ENCODE data around the gene NWD2.

The NWD2 gene

DNA sequence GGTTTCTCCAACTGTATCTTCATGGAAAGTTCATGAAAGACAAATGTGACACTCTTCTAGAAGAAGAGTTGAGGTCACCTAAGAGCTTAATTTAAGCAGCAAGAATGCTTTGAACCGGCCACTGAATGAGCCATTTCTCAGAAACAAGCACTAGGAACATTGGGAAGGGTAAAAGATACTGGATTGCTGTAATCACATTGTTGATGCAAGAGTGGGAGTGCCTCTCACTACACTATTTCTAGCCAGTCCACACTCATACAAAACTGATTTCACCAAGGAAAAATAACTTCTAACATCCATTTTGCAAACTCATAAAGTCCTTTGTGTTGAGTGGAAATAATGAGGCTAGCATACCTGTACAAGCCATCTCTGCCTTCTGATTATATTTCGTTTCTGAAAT lies 221.3 kb downstream of the NWD2 start (continued):
- TF ChIP-seq, protein P1, sequence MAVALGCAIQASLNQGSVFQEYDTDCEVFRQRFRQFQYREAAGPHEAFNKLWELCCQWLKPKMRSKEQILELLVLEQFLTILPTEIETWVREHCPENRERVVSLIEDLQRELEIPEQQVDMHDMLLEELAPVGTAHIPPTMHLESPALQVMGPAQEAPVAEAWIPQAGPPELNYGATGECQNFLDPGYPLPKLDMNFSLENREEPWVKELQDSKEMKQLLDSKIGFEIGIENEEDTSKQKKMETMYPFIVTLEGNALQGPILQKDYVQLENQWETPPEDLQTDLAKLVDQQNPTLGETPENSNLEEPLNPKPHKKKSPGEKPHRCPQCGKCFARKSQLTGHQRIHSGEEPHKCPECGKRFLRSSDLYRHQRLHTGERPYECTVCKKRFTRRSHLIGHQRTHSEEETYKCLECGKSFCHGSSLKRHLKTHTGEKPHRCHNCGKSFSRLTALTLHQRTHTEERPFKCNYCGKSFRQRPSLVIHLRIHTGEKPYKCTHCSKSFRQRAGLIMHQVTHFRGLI (tag by site-specific recombination; IDR thresholded peaks at IDR 0.05) = no peak
- no peak for TF ChIP-seq ZBTB10 (tag by site-specific recombination; IDR thresholded peaks at IDR 0.05)

DNA sequence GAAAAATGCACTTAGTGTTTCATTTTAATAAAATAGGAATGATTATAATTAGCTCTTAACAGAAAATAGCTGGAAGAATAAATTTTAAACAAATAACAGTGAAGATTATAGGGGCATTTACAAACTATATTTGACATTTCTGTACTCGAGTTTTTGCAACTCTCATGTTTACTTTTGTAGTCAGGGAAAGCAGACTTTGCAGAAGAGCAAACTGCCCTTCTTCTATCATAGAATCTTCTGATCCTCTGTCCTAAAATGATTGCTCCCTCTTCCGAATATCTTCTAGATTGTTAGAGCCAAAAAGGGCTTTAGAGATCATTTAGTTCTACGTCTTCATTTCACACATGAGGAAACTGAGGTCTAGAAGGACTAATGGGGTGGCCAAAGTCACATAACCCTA lies 222.7 kb downstream of the NWD2 start:
- TF ChIP-seq ZNF202 (tag by site-specific recombination; IDR thresholded peaks at IDR 0.05; ENCODE audit: borderline replicate concordance) = no peak
- TF ChIP-seq ZNF146 (tag by site-specific recombination; IDR thresholded peaks at IDR 0.05) = no peak
- no peak for TF ChIP-seq ZNF654 (tag by site-specific recombination; IDR thresholded peaks at IDR 0.05; ENCODE audit: low read depth)
- TF ChIP-seq ZNF174 (tag by site-specific recombination; IDR thresholded peaks at IDR 0.05) = no peak
- TF ChIP-seq EGR2 (tag by site-specific recombination; IDR thresholded peaks at IDR 0.05; ENCODE audit: low read depth) = no peak
- ChIA-PET CTCF (no interaction called here), POLR2A (no interaction called here)
- H3K4me1 ChIP-seq (ENCODE audit: control insufficient read depth, insufficient read depth, low read length) = no peaks in the 10 kb centered on the region
- H3K4me3 ChIP-seq (ENCODE audit: low read depth, low read length) = no peak overlapping the region
- H3K27ac ChIP-seq (ENCODE audit: extremely low read depth, low read depth, low read length) = no peak overlapping the region
- H3K9me3 ChIP-seq (ENCODE audit: control insufficient read depth, insufficient read depth, low read depth, low read length) = no peaks in the 10 kb centered on the region
- H3K36me3 ChIP-seq (ENCODE audit: control insufficient read depth in 2 of 2, insufficient read depth in 1 of 2, low read length in 2 of 2) = no peaks in the 10 kb centered on the region

- no peaks in the 10 kb centered on the region for H3K4me1 ChIP-seq (ENCODE audit: control insufficient read depth, insufficient read depth, low read length)
- ChIA-PET CTCF (no interaction called here), POLR2A (no interaction called here)
- H3K4me3 ChIP-seq (ENCODE audit: low read depth, low read length) = no peak overlapping the region
- H3K9me3 ChIP-seq (ENCODE audit: control insufficient read depth, insufficient read depth, low read depth, low read length) = no peaks in the 10 kb centered on the region
- H3K27ac ChIP-seq (ENCODE audit: extremely low read depth, low read depth, low read length) = no peak overlapping the region
- no peak for TF ChIP-seq ZNF175 (tag by site-specific recombination; IDR thresholded peaks at IDR 0.05)
- no peak for TF ChIP-seq ZNF626 (tag by site-specific recombination; IDR thresholded peaks at IDR 0.05)
- TF ChIP-seq SP7 (tag by site-specific recombination; IDR thresholded peaks at IDR 0.05) = no peak
- TF ChIP-seq ZNF239 (tag by site-specific recombination; IDR thresholded peaks at IDR 0.05) = no peak
- no peak for TF ChIP-seq ZNF704 (tag by site-specific recombination; IDR thresholded peaks at IDR 0.05)
- TF ChIP-seq ZNF223 (tag by site-specific recombination; IDR thresholded peaks at IDR 0.05) = no peak
- TF ChIP-seq ZNF26 (tag by site-specific recombination; IDR thresholded peaks at IDR 0.05) = no peak
- no peak for TF ChIP-seq OSR2 (tag by site-specific recombination; IDR thresholded peaks at IDR 0.05)
- no peaks in the 10 kb centered on the region for H3K36me3 ChIP-seq (ENCODE audit: control insufficient read depth in 2 of 2, insufficient read depth in 1 of 2, low read length in 2 of 2)
These were observed 223.3 kb downstream of the NWD2 start for GRCh38 chr4:37467824-37468223.
